K562 (cell line): ENCODE measurements around the gene SLTM. TPM values are rescaled to one million over a fixed set of nuclear protein-coding genes. Genes with fewer than 3 reads are reported as not detected.
"Not testable (repeated sequence)": the region's sequence is repeated elsewhere in the genome, so short reads cannot be mapped to it uniquely, and the experiment has no call there.

Source experiments
- ATAC-seq: fragments of 200-7000 bp; cut with Tn5 transposase; 3 replicates; pipeline ENCODE4 v1.9.1; 2020; ENCODE audit warnings: moderate library complexity
- BruUV-seq: library from RNA; stranded (reverse); fragments of 400-500 nt; replicated peaks from 2 replicates; lab custom pipeline; 2021; lab: Mats Ljungman, UMichigan
- CTCF ChIA-PET: fragments of 300-600 bp; formaldehyde crosslinking; extraction: SDS; loops from one replicate; lab custom pipeline; 2021; ENCODE audit warnings: low intra/inter-chr PET ratio; lab: Yijun Ruan, JAX
- POLR2A ChIA-PET: fragments of 300-600, 350-650 bp; sonication (Branson Sonifier 250); formaldehyde crosslinking; extraction: SDS; loops from one replicate; lab custom pipeline; 2021; ENCODE audit warnings: antibody characterized with exemption, inconsistent platforms; lab: Yijun Ruan, JAX
- DNase-seq, 4 experiments: peaks; one replicate each; pipeline versions ENCODE4 v3.0.0 to v3.0.0-alpha.2; 2011 to 2018; ENCODE audit warnings: low spot score in 3 of 4, mixed read lengths in 3 of 4; ENCODE audit errors: extremely low read depth in 1 of 4
- FAIRE-seq: peaks from 2 replicates; lab custom pipeline; 2011; peaks lifted over from hg19 to GRCh38; lab: Jason Lieb, UNC
- H2AFZ ChIP-seq: 2 replicates; pipeline ENCODE4 v1.6.0; 2011; ENCODE audit warnings: low read depth, low read length, control low read depth, inconsistent platforms
- H3K27ac ChIP-seq: fragments of 200-600 bp; 3 replicates; pipeline ENCODE4 v1.8.0; 2011; ENCODE audit warnings: low read depth, mild to moderate bottlenecking, control low read depth, inconsistent platforms, low read length, moderate library complexity, mixed read lengths; ENCODE audit errors: extremely low read depth
- H3K27me3 ChIP-seq, 2 experiments: fragments of 300-600 bp in 1 of 2; 2 replicates in 1 of 2; 3 replicates in 1 of 2; pipeline versions ENCODE4 v1.6.0 to v1.8.0; 2011; ENCODE audit warnings: inconsistent platforms in 2 of 2, low read length in 2 of 2, mild to moderate bottlenecking in 1 of 2, mixed read lengths in 1 of 2, moderate library complexity in 1 of 2; ENCODE audit not compliant: control insufficient read depth in 2 of 2, insufficient read depth in 2 of 2
- H3K36me3 ChIP-seq: fragments of 300-600 bp; 3 replicates; pipeline ENCODE4 v1.8.0; 2011; ENCODE audit warnings: mild to moderate bottlenecking, low read length, inconsistent platforms; ENCODE audit not compliant: control insufficient read depth, insufficient read depth
- H3K4me1 ChIP-seq, 2 experiments: fragments of 200-600 bp in 1 of 2; replicated peaks in 1 of 2; 2 replicates in 1 of 2; 3 replicates in 1 of 2; pipeline versions ENCODE4 v1.5.1 to v1.8.0; 2011; ENCODE audit warnings: inconsistent platforms in 2 of 2, low read length in 2 of 2, mild to moderate bottlenecking in 1 of 2, mixed read lengths in 1 of 2, moderate library complexity in 1 of 2; ENCODE audit not compliant: control insufficient read depth in 2 of 2, insufficient read depth in 2 of 2
- H3K4me2 ChIP-seq: 2 replicates; pipeline ENCODE4 v1.6.1; 2011; ENCODE audit warnings: low read length, control low read depth, inconsistent platforms, mixed read lengths; ENCODE audit not compliant: insufficient read depth
- H3K4me3 ChIP-seq: fragments of 200-600 bp; sonication (generic), shearing (Covaris generic); 2 replicates; pipeline ENCODE4 v1.5.1; 2016; ENCODE audit warnings: control low read depth, inconsistent platforms
- H3K79me2 ChIP-seq: fragments of 200-600 bp; 3 replicates; pipeline ENCODE4 v1.8.0; 2011; ENCODE audit warnings: low read length, inconsistent platforms; ENCODE audit not compliant: control insufficient read depth, insufficient read depth
- H3K9ac ChIP-seq, 2 experiments: 2 replicates each; pipeline versions ENCODE4 v1.6.0 to v1.6.1; 2011; ENCODE audit warnings: low read depth in 2 of 2, low read length in 2 of 2, control low read depth in 1 of 2, inconsistent platforms in 1 of 2, mild to moderate bottlenecking in 1 of 2, mixed read lengths in 1 of 2; ENCODE audit not compliant: insufficient read depth in 1 of 2
- H3K9me1 ChIP-seq: one replicate; pipeline ENCODE4 v1.6.0; 2011; ENCODE audit warnings: inconsistent platforms, mild to moderate bottlenecking, low read length, moderate library complexity; ENCODE audit not compliant: control insufficient read depth, insufficient read depth
- H3K9me3 ChIP-seq: replicated peaks from 2 replicates; pipeline ENCODE4 v1.5.1; 2011; ENCODE audit warnings: low read depth, low read length, inconsistent platforms; ENCODE audit not compliant: control insufficient read depth, insufficient read depth
- H4K20me1 ChIP-seq: replicated peaks from 2 replicates; pipeline ENCODE4 v1.6.1; 2011; ENCODE audit warnings: low read length, inconsistent platforms, mixed read lengths; ENCODE audit not compliant: control insufficient read depth, insufficient read depth
- AFF1 ChIP-seq, 2 experiments: fragments of 450-650 bp; IDR thresholded peaks; 2 replicates each; pipeline ENCODE4 v1.6.1; 2018; ENCODE audit warnings: mild to moderate bottlenecking in 2 of 2, low read depth in 1 of 2; ENCODE audit not compliant: partially characterized antibody in 2 of 2
- ARID1B ChIP-seq: fragments of 450-650 bp; IDR thresholded peaks from 2 replicates; pipeline ENCODE4 v1.6.1; 2016; ENCODE audit warnings: antibody characterized with exemption, mild to moderate bottlenecking, inconsistent platforms
- ATF7 ChIP-seq: fragments of 450-650 bp; IDR thresholded peaks from 2 replicates; pipeline ENCODE4 v1.7.1; 2014; ENCODE audit warnings: mild to moderate bottlenecking, moderate library complexity
- CC2D1A ChIP-seq: fragments of 450-650 bp; IDR thresholded peaks from 2 replicates; pipeline ENCODE4 v1.6.1; 2017; ENCODE audit warnings: mild to moderate bottlenecking
- CTBP1 ChIP-seq: fragments of 450-650 bp; IDR thresholded peaks from 2 replicates; pipeline ENCODE4 v1.6.1; 2016; ENCODE audit warnings: borderline replicate concordance
- LEF1 ChIP-seq: fragments of 450-650 bp; IDR thresholded peaks from 2 replicates; pipeline ENCODE4 v1.6.1; 2016; ENCODE audit warnings: mild to moderate bottlenecking
- MTA3 ChIP-seq: fragments of 450-650 bp; formaldehyde crosslinking; IDR thresholded peaks from 2 replicates; pipeline ENCODE4 v1.6.1; 2017; ENCODE audit warnings: mild to moderate bottlenecking, borderline replicate concordance
- PKNOX1 ChIP-seq: fragments of 450-650 bp; IDR thresholded peaks from 2 replicates; pipeline ENCODE4 v1.6.1; 2016
- RAD21 ChIP-seq, 2 experiments: fragments of 250-450 bp in 1 of 2; fragments of 450-650 bp in 1 of 2; sonication (Bioruptor Pico) in 1 of 2; formaldehyde crosslinking in 1 of 2; IDR thresholded peaks in 1 of 2; conservative IDR thresholded peaks in 1 of 2; 2 replicates each; pipeline versions ENCODE4 v1.4.0 to v1.8.0; 2020 to 2022; ENCODE audit warnings: mild to moderate bottlenecking in 2 of 2, moderate library complexity in 1 of 2
- RCOR1 ChIP-seq, 2 experiments: IDR thresholded peaks; 2 replicates each; pipeline ENCODE4 v1.6.1; 2012; ENCODE audit warnings: low read depth in 2 of 2, low read length in 2 of 2, borderline replicate concordance in 1 of 2, improper control_type of control experiment in 1 of 2
- SOX6 ChIP-seq: fragments of 450-650 bp; IDR thresholded peaks from 2 replicates; pipeline ENCODE4 v1.6.1; 2014; ENCODE audit warnings: mild to moderate bottlenecking
- TAL1 ChIP-seq: fragments of 450-650 bp; IDR thresholded peaks from 2 replicates; pipeline ENCODE4 v1.6.1; 2016; ENCODE audit warnings: mild to moderate bottlenecking
- ZBTB2 ChIP-seq: fragments of 450-650 bp; IDR thresholded peaks from 2 replicates; pipeline ENCODE4 v1.6.1; 2016; ENCODE audit warnings: antibody characterized with exemption
- WGBS: fragments of 100-300 bp; shearing (Covaris generic); methylation state at CpG from one replicate; pipeline ENCODE4 v1.1.6; 2016; ENCODE audit warnings: low coverage, mixed read lengths; ENCODE audit not compliant: insufficient coverage; ENCODE audit errors: missing lambda C conversion rate; 5-methylcytosine and 5-hydroxymethylcytosine counted together
- in situ Hi-C: fragments of 300-500 bp; cut with MboI; formaldehyde crosslinking; loops from 4 replicates; pipeline ENCODE4 v1.15.0; 2018; ENCODE audit warnings: inconsistent platforms, mixed read lengths
- intact Hi-C: fragments of 100-400 bp; cut with micrococcal nuclease; formaldehyde crosslinking; loops from 2 replicates; pipeline ENCODE4 v1.14.2; 2022
- polyA plus RNA-seq, 8 experiments: library from polyadenylated mRNA; depleted of rRNA in 4 of 8; stranded (reverse) in 5 of 8; unstranded in 3 of 8; fragments of >200 nt; fragmentation: Nextera tagmentation in 2 of 8; fragmentation: Illumina TruSeq in 1 of 8; extraction: Ambion mirVana in 2 of 8; extraction: Trizol in 1 of 8; gene quantifications; 2 replicates each; pipeline versions ENCODE4 v1.2.1 to v1.2.3, GENCODE V29; 2011 to 2014; ENCODE audit warnings: inconsistent platforms in 1 of 8, missing spikeins in 1 of 8
- total RNA-seq, 7 experiments: library from RNA; depleted of rRNA in 6 of 7; stranded (reverse); fragments of >200 nt in 6 of 7; fragmentation: Illumina TruSeq in 2 of 7; extraction: Trizol in 2 of 7; gene quantifications; 2 replicates each; pipeline versions ENCODE4 v1.2.1 to v1.2.3, GENCODE V29; 2011 to 2021; ENCODE audit warnings: low replicate concordance in 1 of 7

SLTM gene
- total and polyA plus RNA-seq, 9 of the 15 experiments (the other 6 are each of a cell fraction or from before 2014, with no cell fraction given) = 39.5 to 163 (median 102) TPM

- H3K27me3 ChIP-seq, H3K79me2 ChIP-seq, H4K20me1 ChIP-seq, BruUV-seq, H3K36me3 ChIP-seq, CTCF ChIA-PET, in situ Hi-C loops, H3K9me1 ChIP-seq, H3K9me3 ChIP-seq, POLR2A ChIA-PET, H3K4me3 ChIP-seq: not testable (repeated sequence)
- Histone ChIP-seq H3K4me1 (peaks cover 20 to 24% of the 10 kb centered on the region in 2 experiments), H3K9ac (peak overlapping the region in 1 of 2 experiments; percentile 57; a peak in 2 of 4 replicates), H3K4me2 (peak overlapping the region; percentile 78), H2AFZ (peak overlapping the region; percentile 85), H3K27ac (peak overlapping the region; percentile 78)
- 0% methylated on average over 5 of the region's 9 CpGs for WGBS
- ATAC-seq (peak; percentile 43), FAIRE-seq (peak; percentile 87), DNase-seq (peak in 1 of 4 experiments; percentile 84)
- intact Hi-C loops = loop anchor here (5.0 kb wide), 1 partner anchor 62 kb away; the partner anchor contains the start of gene MINDY2
- TF ChIP-seq MTA3 (peak; percentile 81), LEF1 (peak; percentile 75), AFF1 (IDR thresholded peaks at IDR 0.05; ENCODE audit: low read depth in 1 of 2, partially characterized antibody in 2 of 2) (peak; percentile 22 to 35), PKNOX1 (peak; percentile 40), ATF7 (peak; percentile 67), SOX6 (peak; percentile 92), RAD21 (CRISPR knock-in tag; conservative IDR thresholded peaks at IDR 0.05 in 1 of 2, IDR thresholded peaks at IDR 0.05 in 1 of 2) (peak in 1 of 2 experiments; percentile 41; a peak in 2 of 4 replicates), TAL1 (peak; percentile 91), ZBTB2 (0 out of 2 replicates have a peak, but pooled peaks have one; percentile 44), CTBP1 (peak; percentile 92), ARID1B (peak; percentile 95), RCOR1 (IDR thresholded peaks at IDR 0.05; ENCODE audit: borderline replicate concordance in 1 of 2, low read depth in 2 of 2, low read length in 2 of 2) (0 out of 4 replicates have a peak, but pooled peaks of 1 of the 2 experiments have one; percentile 56), CC2D1A (peak; percentile 72; the same call in 1 of the 2 replicates)
Measured at GRCh38 chr15:58833681-58834426, 99.6 kb downstream of the SLTM start.
